GM21619 (cell line): Measurements from ENCODE around the gene OSCP1.

Source experiments
- ATAC-seq: cut with Tn5 transposase; IDR thresholded peaks from one replicate; pipeline ENCODE4 v1.9.1; 2021; ENCODE audit not compliant: unreplicated experiment

OSCP1 gene

DNA sequence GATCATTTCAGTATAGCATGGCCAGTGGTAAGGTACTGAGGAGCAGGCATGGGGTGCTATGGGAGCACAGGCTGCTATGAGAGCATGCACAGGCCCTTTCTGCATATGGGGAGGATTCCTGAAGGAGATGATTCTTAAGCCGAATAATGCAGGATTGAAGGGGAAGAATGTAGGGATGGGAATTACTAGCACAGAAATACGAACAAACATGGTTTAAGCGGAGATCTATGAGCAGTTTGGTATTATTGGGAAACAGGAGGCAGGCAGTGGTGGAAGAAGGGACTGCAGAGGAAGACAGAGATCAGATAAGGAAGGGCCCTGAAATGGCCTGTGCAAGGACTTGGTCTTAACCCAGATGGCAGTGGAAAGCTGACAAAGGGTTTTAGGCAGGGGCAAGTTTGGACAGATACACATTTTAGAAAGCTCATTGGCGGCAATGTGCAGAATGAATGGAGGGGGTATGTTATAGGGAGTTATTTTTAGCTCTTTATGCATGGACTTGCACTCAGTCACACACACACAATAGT, 1.7 kb downstream of the OSCP1 start:
- no peak for ATAC-seq

DNA sequence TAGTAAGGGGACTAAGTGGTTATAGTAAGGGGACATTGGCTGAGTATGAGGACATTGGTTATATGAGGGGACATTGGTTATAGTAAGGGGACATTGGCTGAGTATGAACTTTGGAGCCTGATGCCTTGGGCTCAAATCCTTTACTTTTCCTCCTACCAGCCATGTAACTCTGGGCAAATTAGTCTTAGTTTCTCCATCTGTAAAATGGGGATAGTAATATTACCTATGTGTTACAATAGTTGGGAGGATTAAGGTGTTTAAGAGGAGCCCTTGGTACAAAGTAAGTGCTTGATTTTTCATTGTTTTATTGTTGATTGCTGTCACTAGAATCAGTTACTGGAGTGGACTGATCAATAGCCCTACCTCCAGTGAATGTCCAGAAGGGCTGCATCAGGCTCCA, 2.8 kb downstream of the OSCP1 start:
- ATAC-seq = no peak

DNA sequence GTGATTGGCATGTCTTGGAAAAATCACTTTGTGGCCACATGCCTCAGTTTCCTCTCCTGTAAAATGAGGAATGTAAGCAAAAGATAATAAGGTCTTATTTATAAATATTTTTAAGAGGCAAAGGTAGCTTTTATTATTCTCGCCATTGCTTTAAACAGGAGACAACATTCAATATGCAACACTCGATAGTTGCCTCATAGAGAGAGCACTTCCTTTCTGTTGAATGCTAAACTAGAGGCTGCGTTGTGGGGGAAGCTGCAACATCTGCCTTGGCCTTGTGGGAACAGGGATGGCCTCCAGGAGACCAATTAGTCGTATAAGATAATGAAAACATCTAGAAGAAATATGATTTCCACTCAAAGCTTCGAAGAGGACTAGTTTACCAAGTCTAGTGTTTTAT, 3.5 kb downstream of the OSCP1 start:
- ATAC-seq = no peak

DNA sequence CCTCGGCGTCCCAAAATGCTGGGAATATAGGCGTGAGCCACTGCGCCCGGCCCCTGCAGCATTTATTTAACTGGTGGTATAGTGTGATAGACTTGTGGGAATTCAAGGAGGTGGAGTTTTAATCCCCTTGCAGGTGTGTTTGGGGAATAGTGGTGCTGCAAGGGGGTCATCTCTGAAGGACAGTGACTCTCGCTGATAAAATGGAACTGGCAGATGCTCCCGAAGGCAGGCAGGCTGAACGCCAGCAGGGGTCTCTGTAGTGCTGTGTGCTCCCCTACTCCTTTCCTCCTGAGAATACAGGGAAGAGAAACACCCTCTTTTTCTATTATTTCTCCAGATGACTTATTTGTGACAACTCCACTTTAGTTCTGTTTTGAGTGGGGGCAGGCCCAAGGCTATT, 4.0 kb downstream of the OSCP1 start:
- ATAC-seq = no peak

DNA sequence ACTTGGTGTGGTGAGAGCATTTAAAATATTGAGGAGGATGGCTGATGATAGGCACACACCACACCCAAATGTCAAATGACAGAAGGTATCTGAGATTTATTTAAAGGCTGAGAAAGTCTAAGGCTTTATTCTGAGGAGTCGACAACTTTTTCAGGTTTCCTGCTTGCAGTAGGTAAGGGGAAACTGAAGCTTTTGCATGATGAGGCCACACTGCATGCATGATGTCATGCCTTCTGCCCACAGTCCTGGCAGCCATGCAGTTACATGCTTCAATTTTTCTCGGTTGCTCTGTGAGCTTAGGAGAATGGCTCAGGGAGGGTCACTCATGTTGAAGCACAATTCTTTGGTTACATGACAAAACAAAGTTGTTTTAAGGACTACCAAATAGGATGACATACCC, 7.0 kb downstream of the OSCP1 start:
- ATAC-seq = no peak

DNA sequence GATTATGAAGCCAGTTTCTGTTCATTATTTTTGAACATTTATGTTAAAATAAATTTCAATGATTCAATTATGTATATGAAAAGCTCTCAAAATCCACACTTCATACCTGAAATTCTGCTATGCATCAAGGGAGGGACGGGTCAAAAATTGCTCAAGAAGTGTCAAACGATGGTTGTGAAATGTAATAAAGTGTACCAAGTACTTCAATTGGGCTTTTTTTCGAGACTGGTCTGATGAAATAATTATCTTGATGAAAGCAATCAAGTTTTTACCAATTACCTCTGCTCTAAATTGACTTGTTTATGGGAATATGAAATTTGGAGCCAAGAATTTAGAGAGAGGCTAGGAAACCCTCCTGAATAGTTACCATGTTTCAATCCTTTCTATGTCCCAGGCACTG, 7.9 kb downstream of the OSCP1 start:
- no peak for ATAC-seq

DNA sequence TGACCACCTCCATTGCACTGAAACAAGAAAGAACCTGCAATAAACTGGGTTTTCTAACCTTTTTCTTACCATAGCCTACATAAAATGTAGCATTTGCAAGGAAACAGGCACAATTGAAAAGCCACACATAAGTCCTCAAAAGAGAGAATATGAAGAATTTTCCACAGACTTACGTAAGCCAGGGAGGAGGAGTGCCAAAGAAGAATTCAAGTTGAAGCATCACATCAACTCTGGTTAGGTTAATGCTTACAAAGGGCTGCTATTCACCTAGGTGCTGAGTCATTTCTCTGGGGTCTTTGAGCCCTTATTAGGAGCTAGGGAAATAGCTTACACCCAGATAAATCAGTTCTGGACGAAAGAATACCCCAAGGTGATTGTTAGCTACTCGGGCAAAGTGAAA, 9.6 kb downstream of the OSCP1 start:
- ATAC-seq = no peak

DNA sequence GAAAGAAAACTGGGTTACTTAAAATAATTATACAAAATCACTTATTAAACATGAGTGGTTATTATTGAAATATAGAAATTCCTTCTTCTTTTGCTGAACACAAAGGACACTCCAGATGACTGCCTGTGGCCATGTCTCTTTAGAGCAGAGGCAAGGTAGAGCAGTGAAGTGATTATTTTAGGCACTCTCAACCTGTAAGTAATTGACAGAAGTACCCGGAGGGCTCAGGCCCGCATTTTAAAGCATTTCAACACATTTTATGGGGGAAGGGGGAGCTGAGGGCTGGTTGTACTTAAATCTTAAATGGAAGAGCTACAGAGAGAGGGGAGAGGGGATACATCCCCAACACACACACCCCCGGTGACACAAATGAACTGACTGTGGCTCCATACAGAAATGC, 10.2 kb downstream of the OSCP1 start:
- no peak for ATAC-seq

DNA sequence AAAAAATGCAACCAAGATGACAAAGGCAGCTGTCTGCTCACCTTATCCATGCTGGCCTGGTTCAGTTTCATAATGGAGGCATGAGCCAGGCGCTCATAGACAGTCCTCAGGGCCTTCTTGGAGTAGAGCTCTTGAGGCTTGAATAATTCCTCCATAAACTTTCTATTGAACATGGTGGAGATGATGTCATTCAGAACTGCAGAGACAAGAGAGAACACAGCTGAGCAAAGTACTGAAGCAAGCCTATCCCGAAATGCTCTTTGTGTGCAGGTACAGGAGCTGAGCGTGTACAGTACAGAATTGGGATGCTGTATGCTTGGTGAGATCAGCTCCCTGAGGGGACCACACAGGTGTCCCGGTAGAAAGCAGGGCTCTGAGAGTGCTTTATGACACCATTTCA, 11.5 kb downstream of the OSCP1 start:
- ATAC-seq = no peak

DNA sequence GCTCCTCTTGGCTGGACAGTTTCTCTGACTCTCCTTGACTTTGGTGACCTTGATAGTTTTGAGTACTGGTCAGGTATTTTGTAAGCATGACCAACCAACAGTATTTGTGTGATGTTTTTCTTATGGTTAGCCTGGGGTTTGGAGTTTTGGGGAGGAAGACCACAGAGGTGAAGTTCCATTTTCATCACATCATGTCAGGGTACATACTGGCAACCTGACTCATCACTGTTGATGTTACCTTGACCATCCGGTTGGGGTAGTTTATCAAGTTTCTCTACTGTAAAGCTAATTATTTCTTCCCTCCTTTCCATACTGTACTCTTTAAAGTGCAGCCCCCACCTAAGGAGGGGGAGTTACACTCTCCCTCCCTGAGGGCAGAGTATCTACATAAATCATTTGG, 13.4 kb downstream of the OSCP1 start:
- no peak for ATAC-seq

DNA sequence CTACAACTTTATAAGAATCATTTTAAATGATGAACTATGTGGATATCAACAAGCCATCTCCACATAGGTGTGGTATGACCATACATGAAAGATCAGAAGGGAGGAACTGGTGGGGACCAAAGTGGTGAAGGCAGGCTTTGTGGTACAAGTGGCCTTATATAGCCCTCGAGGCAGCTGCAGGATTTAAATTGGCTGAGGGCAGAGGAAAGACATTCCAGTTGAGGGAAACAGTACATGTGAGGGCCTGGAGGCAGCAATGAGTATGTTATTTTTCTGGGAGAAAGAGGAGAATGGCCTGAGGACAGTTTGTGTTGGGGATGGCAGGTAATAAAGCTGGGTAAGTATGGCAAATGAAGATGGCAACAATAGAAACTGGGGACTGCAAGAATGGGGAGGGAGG, 17.1 kb downstream of the OSCP1 start:
- ATAC-seq = no peak

DNA sequence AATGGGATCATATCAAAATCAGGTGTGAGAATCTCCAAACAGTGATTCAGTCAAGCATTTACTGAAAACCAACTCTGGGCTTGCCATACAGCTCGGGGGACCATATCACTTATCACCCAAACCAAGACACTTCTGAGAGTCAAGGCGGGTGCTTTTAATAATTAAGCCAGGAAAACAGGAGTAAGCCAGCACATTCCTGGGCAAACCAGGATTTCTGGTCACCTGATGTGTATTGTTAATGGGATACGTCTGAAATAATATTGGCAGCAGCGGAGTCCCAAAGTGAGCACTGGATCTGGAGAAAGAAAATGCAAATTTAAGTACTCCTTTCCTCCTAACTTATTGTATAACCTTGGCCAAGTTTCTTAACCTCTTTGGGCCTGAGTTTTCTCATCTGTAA, 17.6 kb downstream of the OSCP1 start:
- ATAC-seq = no peak

DNA sequence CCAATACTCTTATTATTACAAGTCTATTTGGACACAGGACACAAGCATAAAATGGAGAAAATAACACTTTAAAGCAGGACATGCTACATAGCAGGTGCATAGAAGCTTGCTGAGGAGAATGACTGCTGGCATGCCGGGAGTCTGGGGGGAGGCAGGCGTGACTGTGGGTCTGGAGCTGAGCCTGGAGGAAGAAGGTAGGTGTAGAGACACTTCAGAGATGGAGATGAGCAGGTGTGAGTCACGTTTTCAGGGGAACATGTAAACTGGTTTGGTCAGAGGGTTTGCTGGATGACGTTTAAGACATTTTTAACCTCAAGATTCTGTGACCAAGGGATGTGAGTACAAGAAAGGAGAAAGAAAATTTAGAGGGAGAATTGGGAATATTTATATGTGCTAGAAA, 24.5 kb downstream of the OSCP1 start:
- no peak for ATAC-seq

DNA sequence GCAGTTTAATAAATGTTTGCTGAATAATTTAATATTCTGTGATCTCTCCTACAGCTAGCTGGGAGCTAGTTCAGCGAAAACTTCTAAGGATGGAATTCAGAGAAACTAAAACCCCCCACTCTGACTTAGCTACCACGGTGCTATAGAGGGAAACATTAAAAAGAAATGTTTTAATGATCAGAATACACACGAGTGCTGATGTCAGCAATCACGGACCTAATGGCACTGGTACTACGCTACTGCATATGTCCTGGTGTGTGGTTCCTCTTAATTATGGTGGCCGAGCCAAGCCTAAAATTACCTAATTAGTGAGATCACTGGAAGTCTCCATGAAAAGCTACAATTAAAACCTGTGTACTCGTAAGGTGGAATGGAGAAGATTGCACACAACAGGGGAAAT, 28.6 kb downstream of the OSCP1 start:
- ATAC-seq = no peak

DNA sequence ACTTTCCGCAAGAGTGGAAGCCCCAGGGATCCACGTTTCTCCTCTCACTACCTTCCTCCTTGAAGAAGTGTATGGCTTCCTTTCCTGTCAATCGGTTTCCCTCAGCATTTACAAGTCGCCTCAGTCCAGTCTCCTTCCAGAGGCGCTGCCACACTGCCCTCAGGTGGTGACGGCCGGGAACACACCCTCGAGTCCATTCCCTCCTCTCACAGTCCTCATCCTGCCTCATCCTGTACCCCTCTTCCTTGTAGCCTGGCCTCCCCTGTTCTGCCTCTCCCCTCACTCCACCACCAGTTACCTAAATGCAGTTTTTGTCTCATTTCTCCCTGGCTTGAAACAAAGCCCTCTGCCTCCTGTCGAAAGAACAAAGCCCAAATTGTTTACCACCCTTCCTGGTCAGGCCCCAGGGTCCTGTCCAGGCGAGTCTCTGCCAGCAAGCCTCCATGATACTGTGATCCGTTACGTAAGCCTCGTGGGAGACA, 29.4 kb downstream of the OSCP1 start:
- ATAC-seq = no peak

DNA sequence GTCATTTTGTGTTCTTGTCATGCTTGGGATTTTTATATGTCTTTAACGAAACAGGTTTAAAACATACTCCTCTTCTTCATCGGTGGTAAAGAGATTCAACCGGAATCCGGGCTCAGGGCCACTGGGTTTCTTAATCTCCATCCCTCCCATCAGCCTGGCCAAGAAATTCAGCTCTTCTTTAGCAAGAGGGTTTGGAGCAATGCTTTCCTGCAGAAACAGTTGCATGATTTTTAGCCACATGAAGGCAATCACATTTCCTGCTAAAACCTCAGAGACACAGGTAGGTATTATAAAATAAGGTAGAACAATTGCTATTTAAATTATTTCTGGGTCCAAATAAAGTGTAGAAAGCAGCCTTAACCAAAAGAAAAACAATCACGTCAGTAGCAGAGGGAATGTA, 29.8 kb downstream of the OSCP1 start:
- no peak for ATAC-seq

DNA sequence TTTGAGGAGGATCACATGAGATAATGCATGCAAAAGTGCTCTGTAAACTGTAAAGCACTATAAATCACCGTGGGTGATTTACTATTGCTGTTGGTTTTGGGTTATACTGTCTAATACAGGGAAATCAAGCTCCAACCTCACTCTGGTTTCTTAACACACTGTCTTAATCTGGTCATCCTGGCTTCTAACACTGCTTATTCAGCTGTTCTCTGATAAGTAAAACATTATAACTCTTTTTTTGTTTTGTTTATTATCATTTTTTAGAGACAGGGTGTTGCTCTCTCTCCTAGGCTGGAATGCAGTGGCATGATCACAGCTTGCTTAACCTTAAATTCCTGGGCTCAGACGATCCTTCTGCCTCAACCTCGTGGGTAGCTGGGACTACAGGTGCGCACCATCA, 30.7 kb downstream of the OSCP1 start:
- ATAC-seq = no peak

DNA sequence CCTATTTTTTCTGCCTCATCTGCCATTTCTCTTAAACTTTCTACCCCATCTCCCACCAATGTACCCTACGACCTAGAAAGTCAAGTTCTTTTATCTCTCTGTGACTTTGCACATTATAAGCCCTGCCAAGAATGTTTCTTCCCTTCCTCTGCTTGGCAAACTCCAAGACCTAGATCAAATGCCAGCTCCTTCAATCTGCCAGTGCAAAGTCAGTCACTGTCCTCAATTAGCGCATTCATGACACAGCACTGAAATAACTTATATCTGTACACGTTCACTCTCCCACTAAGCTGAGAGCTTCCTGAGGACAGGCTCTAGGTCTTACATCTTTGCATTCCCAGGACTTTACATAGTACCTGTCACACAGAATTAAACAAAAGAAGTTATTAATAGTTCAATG, 31.1 kb downstream of the OSCP1 start:
- ATAC-seq = no peak

DNA sequence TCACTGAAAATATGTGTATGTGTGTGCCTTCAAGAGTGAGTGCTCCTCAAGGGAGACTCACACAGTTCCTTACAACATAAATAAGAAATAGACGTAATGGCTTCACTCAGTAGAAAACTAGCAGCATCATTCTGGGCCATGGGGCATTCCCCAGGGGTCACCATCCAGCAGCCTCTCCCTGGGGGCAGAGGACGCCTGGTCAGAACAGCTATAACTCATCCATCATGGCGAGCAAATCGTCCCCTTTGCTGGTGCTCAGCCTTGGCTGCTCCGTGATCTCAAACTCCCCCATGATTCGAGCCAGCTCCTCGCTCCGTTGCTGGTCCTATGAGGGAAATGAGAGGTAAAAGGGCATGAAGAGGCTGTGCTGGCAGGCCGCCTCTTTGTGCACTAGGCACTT, 32.3 kb downstream of the OSCP1 start:
- no peak for ATAC-seq

DNA sequence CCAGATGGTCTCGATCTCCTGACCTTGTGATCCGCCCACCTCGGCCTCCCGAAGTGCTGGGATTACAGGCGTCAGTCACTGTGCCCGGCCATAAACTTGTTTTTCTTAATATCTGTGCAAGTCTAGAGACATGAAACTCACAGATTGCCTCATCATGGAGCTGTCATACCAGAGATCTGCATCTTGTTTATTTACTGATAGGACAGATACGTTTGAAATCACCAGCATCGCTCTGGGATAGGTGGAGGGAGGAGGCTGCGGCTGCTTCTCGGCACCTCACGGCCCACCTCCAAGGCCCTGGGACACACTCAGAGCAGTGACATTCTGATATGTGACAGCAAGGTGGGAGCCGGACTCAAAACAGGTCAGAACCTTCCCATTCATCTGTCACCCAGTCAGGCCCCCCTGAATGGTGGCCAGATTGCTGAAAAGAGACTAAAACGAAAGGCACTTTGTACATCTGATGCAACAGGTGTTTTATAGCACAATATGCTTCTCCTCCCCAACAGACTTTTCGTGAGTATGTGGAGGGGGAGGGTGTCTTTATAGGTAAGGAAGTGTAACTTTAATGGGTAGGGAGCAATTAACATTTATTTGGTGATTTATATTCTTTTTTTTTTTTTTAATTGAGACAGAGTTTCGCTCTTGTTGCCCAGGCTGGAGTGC, 34.5 kb downstream of the OSCP1 start:
- ATAC-seq = no peak

DNA sequence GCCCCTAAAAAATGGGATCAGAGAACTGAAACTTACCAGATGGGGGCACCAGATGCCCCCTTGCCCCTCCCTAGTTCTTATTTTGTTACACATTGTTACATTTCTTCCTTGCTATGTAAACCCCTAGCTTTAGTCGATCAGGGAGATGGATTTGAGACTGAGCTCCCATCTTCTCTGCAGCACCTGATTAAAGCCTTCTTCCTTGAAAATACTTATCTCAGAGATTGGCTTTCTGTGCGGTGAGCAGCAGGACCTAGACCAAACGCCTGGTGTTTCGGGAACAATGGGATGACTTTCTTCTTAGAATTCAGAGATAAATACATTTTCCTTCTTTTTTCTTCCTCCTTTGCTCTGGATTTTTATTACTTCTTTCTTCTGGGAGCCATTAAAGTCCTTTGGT, 35.9 kb downstream of the OSCP1 start:
- ATAC-seq = no peak

DNA sequence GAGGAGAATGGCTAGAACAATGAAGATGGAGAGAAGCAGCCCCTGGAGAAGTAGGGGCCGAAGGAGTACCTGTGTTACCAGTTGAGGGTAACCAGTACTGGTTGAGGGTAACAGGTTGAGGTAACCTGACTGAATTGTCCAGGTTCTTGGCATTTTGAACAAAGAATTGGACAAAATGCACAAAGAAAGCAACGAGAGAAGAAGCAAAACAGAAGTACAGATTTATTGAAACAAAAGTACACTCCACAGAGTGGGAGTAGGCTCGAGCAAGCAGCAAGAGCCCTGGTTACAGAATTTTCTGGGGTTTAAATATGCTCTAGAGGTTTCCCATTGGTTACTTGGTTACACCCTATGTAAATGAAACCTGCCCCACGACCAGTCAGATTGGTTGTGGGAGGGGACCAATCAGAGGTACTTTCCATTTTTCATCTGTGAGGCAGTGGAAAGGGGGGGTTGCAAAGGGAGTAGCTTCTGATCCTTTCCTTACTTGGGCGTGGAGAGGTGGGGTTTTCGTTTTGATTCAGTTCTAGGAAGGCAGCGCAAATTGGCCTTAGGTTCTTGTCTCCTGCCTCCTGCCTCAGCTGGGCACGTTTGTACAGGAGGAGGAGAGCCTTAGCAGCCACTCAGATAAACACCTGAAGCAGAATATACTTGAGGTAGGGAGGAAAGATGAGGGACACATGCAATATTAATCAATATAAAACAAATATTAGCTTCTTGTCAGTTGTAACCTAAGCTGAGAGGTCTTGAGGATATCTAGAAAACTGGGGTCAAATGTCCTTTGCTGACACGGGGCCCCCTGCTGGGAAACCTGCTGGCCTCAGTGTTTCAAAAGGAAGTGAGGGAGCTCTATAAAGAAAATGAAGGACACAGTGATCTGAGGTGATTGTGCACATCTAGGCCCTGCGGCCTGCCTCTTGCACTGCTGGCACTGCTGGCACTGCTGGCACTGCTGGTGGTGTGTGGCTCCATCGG, 38.3 kb downstream of the OSCP1 start:
- ATAC-seq = no peak
